GM06990 (cell line): ENCODE measurements around the gene VAMP8.

ENCODE experiments used
- DNase-seq: peaks from one replicate; pipeline ENCODE4 v3.0.0-alpha.2; 2011; ENCODE audit not compliant: insufficient read length; ENCODE audit errors: extremely low read depth
- H3K27me3 ChIP-seq: replicated peaks from 2 replicates; pipeline ENCODE4 v1.6.0; 2011; ENCODE audit warnings: low read length; ENCODE audit not compliant: control insufficient read depth, insufficient read depth
- H3K36me3 ChIP-seq: 2 replicates; pipeline ENCODE4 v1.5.1; 2011; ENCODE audit warnings: low read length; ENCODE audit not compliant: control insufficient read depth, insufficient read depth
- H3K4me3 ChIP-seq: replicated peaks from 2 replicates; pipeline ENCODE4 v1.5.1; 2011; ENCODE audit warnings: low read depth, mild to moderate bottlenecking, control low read depth, low read length
- CTCF ChIP-seq: IDR thresholded peaks from 2 replicates; pipeline ENCODE4 v1.5.1; 2011; ENCODE audit warnings: low read length, control low read depth, mild to moderate bottlenecking, inconsistent platforms; ENCODE audit not compliant: insufficient read depth, poor library complexity, severe bottlenecking

The VAMP8 gene

GRCh38 chr2:85534099-85534498 is 43.3 kb upstream of the VAMP8 start:
- DNase-seq = no peak
- no peaks in the 10 kb centered on the region for H3K36me3 ChIP-seq
- TF ChIP-seq CTCF = no peak
- H3K4me3 ChIP-seq = no peak overlapping the region
- H3K27me3 ChIP-seq = no peaks in the 10 kb centered on the region

- no peaks in the 10 kb centered on the region for H3K27me3 ChIP-seq
- no peak for TF ChIP-seq CTCF
- no peak for DNase-seq
- no peak overlapping the region for H3K4me3 ChIP-seq
- H3K36me3 ChIP-seq = no peaks in the 10 kb centered on the region
Observed at GRCh38 chr2:85534881-85535280, 42.5 kb upstream of the VAMP8 start.

- Histone ChIP-seq H3K27me3 (no peaks in the 10 kb centered on the region), H3K4me3 (no peak overlapping the region), H3K36me3 (peaks cover under 1% of the 10 kb centered on the region)
- no peak for DNase-seq
- TF ChIP-seq CTCF = no peak
Observed at GRCh38 chr2:85536479-85536878, 40.9 kb upstream of the VAMP8 start.

GRCh38 chr2:85537600-85538506 is 39.5 kb upstream of the VAMP8 start:
- peaks cover 11% of the 10 kb centered on the region for H3K36me3 ChIP-seq
- no peaks in the 10 kb centered on the region for H3K27me3 ChIP-seq
- peak overlapping the region; percentile 83 for H3K4me3 ChIP-seq
- TF ChIP-seq CTCF = no peak
- peak; percentile 62 for DNase-seq

- peak; percentile 84 for TF ChIP-seq CTCF
- H3K36me3 ChIP-seq = peaks cover 11% of the 10 kb centered on the region
- no peaks in the 10 kb centered on the region for H3K27me3 ChIP-seq
Observed at GRCh38 chr2:85538507-85539360, 38.7 kb upstream of the VAMP8 start, which contains the start of gene MAT2A. TSS of gene MAT2A (plus strand) at chr2:85539168. CDS start at chr2:85539288, 120 bp downstream.

More at GRCh38 chr2:85538507-85539360, 38.7 kb upstream of the VAMP8 start, which contains the start of gene MAT2A:
- peak; percentile 96 for DNase-seq
- H3K4me3 ChIP-seq = peak within 1 kb of the TSS; percentile 83
